ENCODE data around the gene KIAA1958. TPM values are rescaled to one million over a fixed set of nuclear protein-coding genes. Genes with fewer than 3 reads are reported as not detected.

Gene KIAA1958
- total RNA-seq, 4 donors from 2014 or later = 1.3 to 4.0 (median 2.6) TPM

DNA sequence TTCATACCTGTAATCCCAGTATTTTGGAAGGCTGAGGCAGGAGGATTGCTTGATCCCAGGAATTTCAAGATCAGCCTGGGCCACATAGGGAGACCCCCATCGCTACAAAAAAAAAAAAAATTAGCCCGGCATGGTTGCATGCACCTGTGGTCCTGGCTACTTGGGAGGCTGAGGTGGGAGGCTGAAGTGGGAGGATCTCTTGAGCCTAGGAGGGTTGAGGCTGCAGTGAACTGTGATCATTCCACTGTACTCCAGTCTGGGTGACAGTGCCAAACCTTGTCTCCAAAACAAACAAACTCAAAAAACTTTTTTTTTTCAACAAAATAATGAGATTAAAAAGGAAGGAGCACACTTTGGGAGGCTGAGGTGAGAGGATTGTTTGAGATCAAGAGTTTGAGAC lies 14.2 kb downstream of the KIAA1958 start:
- ATAC-seq (no peak), DNase-seq (no peak)
- in situ Hi-C loops (cut with MboI; ENCODE audit: low sequenced_read_pairs in 4 of 4) = no loop called here
- intact Hi-C loops (cut with DNase I; ENCODE audit: low total_unique reads) = no loop called here
- H3K4me3 ChIP-seq = no peak overlapping the region
- H3K4me1 ChIP-seq = no peaks in the 10 kb centered on the region
- no peaks in the 10 kb centered on the region for H3K36me3 ChIP-seq
- H3K9me3 ChIP-seq = no peaks in the 10 kb centered on the region
- no peak overlapping the region for H3K27ac ChIP-seq
- TF ChIP-seq POLR2A (IDR thresholded peaks at IDR 0.05) = no peak
- TF ChIP-seq, protein P1, sequence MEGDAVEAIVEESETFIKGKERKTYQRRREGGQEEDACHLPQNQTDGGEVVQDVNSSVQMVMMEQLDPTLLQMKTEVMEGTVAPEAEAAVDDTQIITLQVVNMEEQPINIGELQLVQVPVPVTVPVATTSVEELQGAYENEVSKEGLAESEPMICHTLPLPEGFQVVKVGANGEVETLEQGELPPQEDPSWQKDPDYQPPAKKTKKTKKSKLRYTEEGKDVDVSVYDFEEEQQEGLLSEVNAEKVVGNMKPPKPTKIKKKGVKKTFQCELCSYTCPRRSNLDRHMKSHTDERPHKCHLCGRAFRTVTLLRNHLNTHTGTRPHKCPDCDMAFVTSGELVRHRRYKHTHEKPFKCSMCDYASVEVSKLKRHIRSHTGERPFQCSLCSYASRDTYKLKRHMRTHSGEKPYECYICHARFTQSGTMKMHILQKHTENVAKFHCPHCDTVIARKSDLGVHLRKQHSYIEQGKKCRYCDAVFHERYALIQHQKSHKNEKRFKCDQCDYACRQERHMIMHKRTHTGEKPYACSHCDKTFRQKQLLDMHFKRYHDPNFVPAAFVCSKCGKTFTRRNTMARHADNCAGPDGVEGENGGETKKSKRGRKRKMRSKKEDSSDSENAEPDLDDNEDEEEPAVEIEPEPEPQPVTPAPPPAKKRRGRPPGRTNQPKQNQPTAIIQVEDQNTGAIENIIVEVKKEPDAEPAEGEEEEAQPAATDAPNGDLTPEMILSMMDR (IDR thresholded peaks at IDR 0.05 in 4 of 5, conservative IDR thresholded peaks at IDR 0.05 in 1 of 5) = no peak
- no peaks in the 10 kb centered on the region for H3K27me3 ChIP-seq

DNA sequence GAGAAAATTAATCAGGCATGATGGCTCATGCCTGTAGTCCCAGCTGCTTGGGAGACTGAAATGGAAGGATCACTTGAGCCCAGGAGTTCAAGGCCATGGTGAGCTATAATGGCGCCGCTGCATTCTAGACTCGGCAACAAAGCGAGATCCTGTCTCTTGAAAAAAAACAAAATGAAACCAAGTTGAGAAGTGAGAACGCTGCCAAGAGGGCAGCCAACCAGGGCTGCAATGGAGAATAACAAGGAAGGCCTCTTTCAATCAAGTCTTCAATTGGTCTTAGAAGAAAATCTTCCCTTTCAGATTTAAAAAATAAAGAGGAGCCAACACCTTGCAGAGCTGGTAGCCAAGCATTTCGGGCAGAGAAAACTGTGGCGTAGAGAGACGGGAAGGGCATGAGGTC lies 14.7 kb downstream of the KIAA1958 start:
- no peaks in the 10 kb centered on the region for H3K36me3 ChIP-seq
- intact Hi-C loops (cut with DNase I; ENCODE audit: low total_unique reads) (no loop called here), in situ Hi-C loops (cut with MboI; ENCODE audit: low sequenced_read_pairs in 4 of 4) (no loop called here)
- no peak for ATAC-seq
- TF ChIP-seq, protein P1 (IDR thresholded peaks at IDR 0.05 in 4 of 5, conservative IDR thresholded peaks at IDR 0.05 in 1 of 5) = no peak
- no peak for TF ChIP-seq POLR2A (IDR thresholded peaks at IDR 0.05)
- H3K4me3 ChIP-seq = no peak overlapping the region
- H3K27ac ChIP-seq = no peak overlapping the region
- no peaks in the 10 kb centered on the region for H3K9me3 ChIP-seq
- DNase-seq = no peak
- no peaks in the 10 kb centered on the region for H3K27me3 ChIP-seq
- H3K4me1 ChIP-seq = no peaks in the 10 kb centered on the region

DNA sequence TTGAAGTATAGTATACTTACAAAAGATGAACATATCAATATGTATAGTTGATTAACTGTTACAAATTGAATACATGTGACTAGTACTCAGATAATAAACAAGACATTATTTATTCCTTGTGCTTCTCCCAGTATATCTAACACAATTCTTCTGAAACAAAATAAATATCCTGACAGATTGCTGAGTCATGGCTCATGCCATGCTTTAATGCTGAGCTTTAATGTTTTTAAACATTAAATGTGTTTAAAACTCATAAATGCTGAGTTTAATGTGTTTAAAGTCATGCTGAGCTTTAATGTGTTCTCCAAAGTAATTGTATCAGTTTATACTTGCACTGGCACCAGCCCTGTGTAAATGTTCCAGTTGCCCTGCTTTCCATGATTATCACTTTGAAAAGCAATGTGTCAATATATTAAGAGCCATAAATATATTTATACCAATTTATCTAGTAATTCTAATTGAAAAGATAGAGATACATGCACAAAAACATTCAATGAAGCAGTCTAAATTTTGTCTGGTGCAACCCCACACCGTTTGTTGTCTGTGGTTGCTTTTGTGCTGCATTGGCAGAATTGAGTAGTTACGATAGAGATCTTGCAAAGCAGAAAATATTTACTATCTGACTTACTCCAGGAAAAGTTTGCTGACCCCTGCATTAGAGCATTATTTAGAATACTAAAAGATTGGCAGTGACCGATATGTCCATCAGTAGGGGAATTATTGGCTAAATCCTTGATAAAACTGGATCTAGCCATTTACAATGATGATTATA lies 15.7 kb downstream of the KIAA1958 start:
- TF ChIP-seq POLR2A (IDR thresholded peaks at IDR 0.05) = no peak
- TF ChIP-seq, protein P1 (IDR thresholded peaks at IDR 0.05 in 4 of 5, conservative IDR thresholded peaks at IDR 0.05 in 1 of 5) = no peak
- Histone ChIP-seq H3K27ac (no peak overlapping the region), H3K27me3 (no peaks in the 10 kb centered on the region), H3K9me3 (no peaks in the 10 kb centered on the region), H3K36me3 (no peaks in the 10 kb centered on the region), H3K4me3 (no peak overlapping the region), H3K4me1 (no peaks in the 10 kb centered on the region)
- DNase-seq (no peak), ATAC-seq (no peak)
- in situ Hi-C loops (cut with MboI; ENCODE audit: low sequenced_read_pairs in 4 of 4) (no loop called here), intact Hi-C loops (cut with DNase I; ENCODE audit: low total_unique reads) (no loop called here)

DNA sequence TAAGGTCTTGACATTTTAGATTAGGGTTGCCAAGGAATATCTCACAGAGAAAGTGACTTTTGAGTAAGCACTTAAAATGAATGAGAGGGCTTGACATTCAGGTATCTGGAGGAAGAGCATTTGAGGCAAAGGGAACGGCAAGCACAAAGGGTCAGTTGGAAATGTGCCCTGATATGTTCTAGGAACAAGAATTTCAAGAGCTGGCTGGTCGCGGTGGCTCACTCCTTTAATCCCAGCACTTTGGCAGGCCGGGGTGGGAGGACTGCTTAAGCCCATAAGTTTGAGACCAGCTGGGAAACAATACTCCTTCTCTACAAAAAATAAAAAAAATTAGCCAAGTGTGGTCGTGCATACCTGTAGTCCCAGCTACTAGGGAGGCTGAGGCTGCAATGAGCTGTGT lies 16.5 kb downstream of the KIAA1958 start:
- H3K9me3 ChIP-seq = no peaks in the 10 kb centered on the region
- ATAC-seq (no peak), DNase-seq (no peak)
- no peak overlapping the region for H3K27ac ChIP-seq
- in situ Hi-C loops (cut with MboI; ENCODE audit: low sequenced_read_pairs in 4 of 4) = no loop called here
- H3K36me3 ChIP-seq = no peaks in the 10 kb centered on the region
- no peak for TF ChIP-seq POLR2A (IDR thresholded peaks at IDR 0.05)
- TF ChIP-seq, protein P1 (IDR thresholded peaks at IDR 0.05 in 4 of 5, conservative IDR thresholded peaks at IDR 0.05 in 1 of 5) = no peak
- intact Hi-C loops (cut with DNase I; ENCODE audit: low total_unique reads) = no loop called here
- H3K27me3 ChIP-seq = no peaks in the 10 kb centered on the region
- no peak overlapping the region for H3K4me3 ChIP-seq
- H3K4me1 ChIP-seq = no peaks in the 10 kb centered on the region

DNA sequence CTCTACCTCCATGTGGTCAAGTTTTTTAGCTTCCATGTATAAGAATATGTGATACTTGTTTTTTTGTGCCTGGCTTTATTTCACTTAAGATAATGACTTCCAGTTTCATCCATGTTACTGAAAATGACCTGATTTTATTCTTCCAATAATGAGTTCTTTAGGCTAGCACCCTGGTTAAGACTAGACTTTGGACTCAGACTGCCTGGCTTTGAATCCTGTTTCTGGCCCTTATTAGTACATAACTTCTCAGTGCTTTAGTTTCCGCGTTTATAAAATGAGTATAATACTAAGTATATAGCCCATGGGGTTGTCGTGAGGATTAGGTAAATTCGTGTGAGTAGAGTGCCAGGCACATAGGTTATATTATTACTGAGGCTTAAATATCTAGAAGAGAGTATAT lies 18.5 kb downstream of the KIAA1958 start:
- Histone ChIP-seq H3K27ac (no peak overlapping the region), H3K27me3 (no peaks in the 10 kb centered on the region), H3K9me3 (no peaks in the 10 kb centered on the region), H3K4me1 (no peaks in the 10 kb centered on the region), H3K4me3 (no peak overlapping the region), H3K36me3 (no peaks in the 10 kb centered on the region)
- DNase-seq (no peak), ATAC-seq (no peak)
- in situ Hi-C loops (cut with MboI; ENCODE audit: low sequenced_read_pairs in 4 of 4) (no loop called here), intact Hi-C loops (cut with DNase I; ENCODE audit: low total_unique reads) (no loop called here)
- TF ChIP-seq, protein P1 (IDR thresholded peaks at IDR 0.05 in 4 of 5, conservative IDR thresholded peaks at IDR 0.05 in 1 of 5) = no peak
- TF ChIP-seq POLR2A (IDR thresholded peaks at IDR 0.05) = no peak

All from gastrocnemius medialis (tissue), 4 donors.